DND-41 (cell line): ENCODE results near the gene SHCBP1.

Source experiments
- ATAC-seq: fragments of 200-7000 bp; cut with Tn5 transposase; 3 replicates; pipeline ENCODE4 v1.9.1; 2021; ENCODE audit warnings: low read depth; ENCODE audit not compliant: insufficient read depth
- DNase-seq: peaks from one replicate; pipeline ENCODE4 v3.0.0-alpha.2; 2020
- H2AFZ ChIP-seq: 2 replicates; pipeline ENCODE4 v1.6.0; 2012; ENCODE audit warnings: low read depth, low read length
- H3K27ac ChIP-seq: 2 replicates; pipeline ENCODE4 v1.5.1; 2012; ENCODE audit warnings: low read length, inconsistent platforms
- H3K27me3 ChIP-seq: fragments of 200-600 bp; sonication (generic); 2 replicates; pipeline ENCODE4 v1.6.0; 2012; ENCODE audit warnings: low read length, mild to moderate bottlenecking, inconsistent platforms; ENCODE audit not compliant: insufficient read depth, poor library complexity
- H3K36me3 ChIP-seq: 2 replicates; pipeline ENCODE4 v1.5.1; 2012; ENCODE audit warnings: low read length, inconsistent platforms; ENCODE audit not compliant: insufficient read depth
- H3K4me1 ChIP-seq: 2 replicates; pipeline ENCODE4 v1.5.1; 2012; ENCODE audit warnings: mild to moderate bottlenecking, low read length; ENCODE audit not compliant: insufficient read depth
- H3K4me2 ChIP-seq: 2 replicates; pipeline ENCODE4 v1.6.0; 2012; ENCODE audit warnings: mild to moderate bottlenecking, moderate library complexity, low read length, inconsistent platforms; ENCODE audit not compliant: insufficient read depth
- H3K4me3 ChIP-seq, 2 experiments: fragments of 200-600 bp in 1 of 2; shearing (Covaris generic) in 1 of 2; 2 replicates each; pipeline ENCODE4 v1.5.1; 2012 to 2016; ENCODE audit warnings: inconsistent platforms in 2 of 2, low read length in 2 of 2, mild to moderate bottlenecking in 2 of 2, low read depth in 1 of 2, moderate library complexity in 1 of 2
- H3K79me2 ChIP-seq: 2 replicates; pipeline ENCODE4 v1.6.0; 2012; ENCODE audit warnings: low read length, inconsistent platforms; ENCODE audit not compliant: insufficient read depth
- H3K9ac ChIP-seq: 2 replicates; pipeline ENCODE4 v1.6.0; 2012; ENCODE audit warnings: low read depth, mild to moderate bottlenecking, inconsistent platforms, low read length, moderate library complexity
- H3K9me3 ChIP-seq: 2 replicates; pipeline ENCODE4 v1.5.1; 2012; ENCODE audit warnings: low read length, moderate library complexity, mild to moderate bottlenecking, inconsistent platforms; ENCODE audit not compliant: insufficient read depth, severe bottlenecking
- H4K20me1 ChIP-seq: 2 replicates; pipeline ENCODE4 v1.6.0; 2012; ENCODE audit warnings: low read length; ENCODE audit not compliant: insufficient read depth
- CTCF ChIP-seq: IDR thresholded peaks from 2 replicates; pipeline ENCODE4 v1.5.1; 2012; ENCODE audit warnings: borderline replicate concordance, low read length, moderate library complexity, mild to moderate bottlenecking; ENCODE audit not compliant: poor library complexity, severe bottlenecking; ENCODE audit errors: extremely low read depth
- EZH2 ChIP-seq: IDR thresholded peaks from 3 replicates; pipeline ENCODE4 v1.6.1; 2012; ENCODE audit warnings: borderline replicate concordance, low read depth, mild to moderate bottlenecking, moderate library complexity, low read length, inconsistent platforms; ENCODE audit not compliant: severe bottlenecking

Gene SHCBP1

GRCh38 chr16:46621934-46622676 is 926 bp upstream of the SHCBP1 start:
- H3K9me3 ChIP-seq, result no peaks in the 10 kb centered on the region
- no peak for DNase-seq
- H3K27ac ChIP-seq, result no peak overlapping the region
- peaks cover 22% of the 10 kb centered on the region for H3K36me3 ChIP-seq
- peaks cover 47% of the 10 kb centered on the region for H3K79me2 ChIP-seq
- no peaks in the 10 kb centered on the region for H3K27me3 ChIP-seq
- peaks cover 29% of the 10 kb centered on the region for H3K4me1 ChIP-seq
- peak overlapping the region; percentile 93 for H3K9ac ChIP-seq
- peak overlapping the region; percentile 87 for H3K4me2 ChIP-seq
- ATAC-seq, result no peak
- H2AFZ ChIP-seq, result peak overlapping the region; percentile 93
- peak overlapping the region; percentile 56 to 76; a peak in 3 of 4 replicates for H3K4me3 ChIP-seq
- 0 out of 2 replicates have a peak, but pooled peaks cover 2% of the 10 kb centered on the region for H4K20me1 ChIP-seq
- TF ChIP-seq CTCF (no peak), EZH2 (no peak)

GRCh38 chr16:46620266-46621005 is 743 bp downstream of the SHCBP1 start:
- DNase-seq (no peak), ATAC-seq (peak; percentile 30)
- H3K9ac ChIP-seq, result peak overlapping the region; percentile 93
- H3K4me1 ChIP-seq, result peaks cover 29% of the 10 kb centered on the region
- H3K9me3 ChIP-seq, result no peaks in the 10 kb centered on the region
- peak overlapping the region; percentile 88 for H3K27ac ChIP-seq
- H4K20me1 ChIP-seq, result peaks cover 2% of the 10 kb centered on the region; the same call in 1 of the 2 replicates
- peak overlapping the region; percentile 87 for H3K4me2 ChIP-seq
- peak overlapping the region; percentile 93 for H2AFZ ChIP-seq
- H3K79me2 ChIP-seq, result peaks cover 60% of the 10 kb centered on the region
- H3K4me3 ChIP-seq, result peak overlapping the region; percentile 56 to 76
- TF ChIP-seq CTCF (no peak), EZH2 (no peak)
- H3K36me3 ChIP-seq, result peaks cover 36% of the 10 kb centered on the region
- H3K27me3 ChIP-seq, result no peaks in the 10 kb centered on the region

GRCh38 chr16:46618516-46618915 is 2.7 kb downstream of the SHCBP1 start:
- Histone ChIP-seq H3K27me3 (no peaks in the 10 kb centered on the region), H3K27ac (no peak overlapping the region), H4K20me1 (peaks cover 4% of the 10 kb centered on the region), H3K4me3 (no peak overlapping the region), H2AFZ (no peak overlapping the region), H3K79me2 (peaks cover 65% of the 10 kb centered on the region), H3K36me3 (peaks cover 55% of the 10 kb centered on the region), H3K4me2 (peak overlapping the region; percentile 87; the same call in 1 of the 2 replicates), H3K9me3 (no peaks in the 10 kb centered on the region), H3K9ac (no peak overlapping the region), H3K4me1 (peaks cover 29% of the 10 kb centered on the region)
- ATAC-seq, result no peak
- no peak for DNase-seq
- TF ChIP-seq CTCF, result no peak
- no peak for TF ChIP-seq EZH2
